Breast epithelium (tissue), 3 donors: ENCODE results near the gene SFXN1.

Experiments
- POLR2A ChIP-seq: fragments of 450-650 bp; IDR thresholded peaks from one replicate; pipeline ENCODE4 v1.6.1; 2016; ENCODE audit warnings: antibody characterized with exemption, mild to moderate bottlenecking, moderate library complexity
- TF ChIP-seq, protein P1 (sequence below), 3 donors: fragments of 450-650 bp; IDR thresholded peaks; one replicate each; pipeline ENCODE4 v1.5.1; 2016 to 2017; ENCODE audit warnings: antibody characterized with exemption in 3 of 3, mild to moderate bottlenecking in 3 of 3, moderate library complexity in 3 of 3

GRCh38 chr5:175547842-175548241 lies 69.5 kb downstream of the SFXN1 start:
- TF ChIP-seq, protein P1, sequence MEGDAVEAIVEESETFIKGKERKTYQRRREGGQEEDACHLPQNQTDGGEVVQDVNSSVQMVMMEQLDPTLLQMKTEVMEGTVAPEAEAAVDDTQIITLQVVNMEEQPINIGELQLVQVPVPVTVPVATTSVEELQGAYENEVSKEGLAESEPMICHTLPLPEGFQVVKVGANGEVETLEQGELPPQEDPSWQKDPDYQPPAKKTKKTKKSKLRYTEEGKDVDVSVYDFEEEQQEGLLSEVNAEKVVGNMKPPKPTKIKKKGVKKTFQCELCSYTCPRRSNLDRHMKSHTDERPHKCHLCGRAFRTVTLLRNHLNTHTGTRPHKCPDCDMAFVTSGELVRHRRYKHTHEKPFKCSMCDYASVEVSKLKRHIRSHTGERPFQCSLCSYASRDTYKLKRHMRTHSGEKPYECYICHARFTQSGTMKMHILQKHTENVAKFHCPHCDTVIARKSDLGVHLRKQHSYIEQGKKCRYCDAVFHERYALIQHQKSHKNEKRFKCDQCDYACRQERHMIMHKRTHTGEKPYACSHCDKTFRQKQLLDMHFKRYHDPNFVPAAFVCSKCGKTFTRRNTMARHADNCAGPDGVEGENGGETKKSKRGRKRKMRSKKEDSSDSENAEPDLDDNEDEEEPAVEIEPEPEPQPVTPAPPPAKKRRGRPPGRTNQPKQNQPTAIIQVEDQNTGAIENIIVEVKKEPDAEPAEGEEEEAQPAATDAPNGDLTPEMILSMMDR (IDR thresholded peaks at IDR 0.05): no peak
- TF ChIP-seq POLR2A: no peak
